GM10248 (cell line): Measurements from ENCODE around the gene SRSF5.

ENCODE experiments used
- CTCF ChIA-PET: fragments of 300-600 bp; sonication (Branson Sonifier 250); formaldehyde crosslinking; extraction: SDS; loops from one replicate; lab custom pipeline; 2021; ENCODE audit warnings: antibody characterized with exemption; lab: Yijun Ruan, JAX
- POLR2A ChIA-PET: fragments of 350-650 bp; sonication (Branson Sonifier 250); formaldehyde crosslinking; extraction: SDS; loops from one replicate; lab custom pipeline; 2020; ENCODE audit warnings: antibody characterized with exemption; lab: Yijun Ruan, JAX
- DNase-seq: peaks from one replicate; pipeline ENCODE4 v3.0.0; 2012; ENCODE audit errors: extremely low spot score
- CTCF ChIP-seq: IDR thresholded peaks from 2 replicates; pipeline ENCODE4 v1.5.1; 2012; ENCODE audit warnings: mild to moderate bottlenecking, low read depth; ENCODE audit errors: extremely low read depth, missing control alignments, control extremely low read depth

SRSF5 gene

DNA sequence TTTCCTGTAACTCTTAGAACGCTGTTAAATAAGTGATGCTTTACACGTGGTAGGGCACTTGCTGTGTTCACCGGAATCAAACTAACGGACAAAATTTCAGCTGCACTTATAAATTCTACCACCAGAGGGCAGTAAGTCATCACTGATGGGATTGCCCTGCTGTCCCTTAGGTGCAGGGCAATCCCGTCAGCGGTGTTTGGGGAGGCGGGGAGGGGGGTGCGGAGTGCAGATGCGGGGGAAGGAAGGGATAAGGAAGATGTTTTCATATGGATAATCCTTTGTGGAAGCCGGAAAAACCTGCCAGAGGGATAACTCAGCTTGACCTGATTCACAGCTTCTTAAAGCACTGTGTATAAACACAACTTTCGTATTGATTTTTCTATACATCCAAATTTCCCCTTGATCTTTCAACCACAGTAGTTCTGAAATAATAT is 51.8 kb downstream of the SRSF5 start:
- ChIA-PET CTCF (interaction anchor here (0.7 to 8.9 kb wide), 28 partner anchors 9 to 894 kb away, joined by 3 to 136 read pairs (median 4); no protein-coding TSS in a partner anchor), POLR2A (interaction anchor here (0.6 kb wide), 1 partner anchor 9 kb away, joined by 8 read pairs; no protein-coding TSS in a partner anchor)
- DNase-seq: peak; percentile 74
- peak; percentile 87 for TF ChIP-seq CTCF

DNA sequence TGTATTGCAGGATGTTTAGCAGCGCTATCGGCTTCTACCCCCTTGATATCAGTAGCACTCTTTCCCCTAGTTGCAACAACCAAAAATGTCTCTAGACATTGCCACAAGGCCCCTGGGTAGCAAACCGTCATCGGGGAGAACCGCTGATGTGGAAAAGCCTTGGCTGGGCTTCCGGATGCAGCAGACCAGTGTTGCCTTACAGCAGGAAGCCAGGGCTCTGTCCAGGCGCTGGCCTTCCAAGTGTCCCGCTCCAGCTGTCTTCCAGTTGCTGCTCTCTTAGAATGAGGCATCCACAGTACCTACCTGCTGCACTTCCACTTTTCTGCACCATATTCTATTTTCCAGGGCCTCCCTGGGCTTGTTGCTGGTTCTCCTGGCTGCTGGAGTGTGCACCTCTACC is 52.7 kb downstream of the SRSF5 start:
- DNase-seq: no peak
- ChIA-PET CTCF (interaction anchor here (0.9 to 8.9 kb wide), 3 partner anchors 24 to 208 kb away, joined by 3 to 136 read pairs (median 33); no protein-coding TSS in a partner anchor), POLR2A (no interaction called here)
- TF ChIP-seq CTCF: no peak

GRCh38 chr14:69820991-69821390 is 54.0 kb downstream of the SRSF5 start:
- no peak for TF ChIP-seq CTCF
- POLR2A ChIA-PET: no interaction called here
- CTCF ChIA-PET: interaction anchor here (4.7 to 8.9 kb wide), 2 partner anchors 191 to 207 kb away, joined by 33 to 136 read pairs; no protein-coding TSS in a partner anchor
- no peak for DNase-seq
